WTC11 (cell line): ENCODE data around the gene EFNA5. TPM values are rescaled to one million over a fixed set of nuclear protein-coding genes. Genes with fewer than 3 reads are reported as not detected.
A peak's percentile ranks its signal among the peaks of the same experiment; 100 is the strongest.

Experiments used
- CDX4 ChIP-seq: fragments of 250-450 bp; sonication (Bioruptor Pico); IDR thresholded peaks from 2 replicates; pipeline ENCODE4 v1.9.0; 2021; ENCODE audit warnings: moderate library complexity, mild to moderate bottlenecking, inconsistent platforms, borderline replicate concordance
- E2F4 ChIP-seq: sonication (generic); formaldehyde crosslinking; IDR thresholded peaks from 2 replicates; pipeline ENCODE4 v1.8.1; 2022; ENCODE audit warnings: low read depth, mild to moderate bottlenecking, moderate library complexity, missing genetic modification reagents, borderline replicate concordance
- E2F5 ChIP-seq: sonication (generic); formaldehyde crosslinking; IDR thresholded peaks from 2 replicates; pipeline ENCODE4 v1.8.1; 2022; ENCODE audit warnings: mild to moderate bottlenecking, moderate library complexity, missing genetic modification reagents
- EMX1 ChIP-seq: fragments of 250-450 bp; sonication (Bioruptor Pico); IDR thresholded peaks from 2 replicates; pipeline ENCODE4 v1.8.0; 2021; ENCODE audit warnings: mild to moderate bottlenecking
- ETV6 ChIP-seq: sonication (generic); formaldehyde crosslinking; IDR thresholded peaks from 2 replicates; pipeline ENCODE4 v1.8.1; 2022; ENCODE audit warnings: mild to moderate bottlenecking, missing genetic modification reagents
- FOXJ3 ChIP-seq: sonication (generic); formaldehyde crosslinking; IDR thresholded peaks from 2 replicates; pipeline ENCODE4 v1.9.0; 2021; ENCODE audit warnings: missing genetic modification reagents, mild to moderate bottlenecking, borderline replicate concordance
- JAZF1 ChIP-seq: fragments of 250-450 bp; sonication (Bioruptor Pico); IDR thresholded peaks from 2 replicates; pipeline ENCODE4 v1.9.0; 2021; ENCODE audit warnings: moderate library complexity, mild to moderate bottlenecking, inconsistent platforms
- TEAD1 ChIP-seq: sonication (generic); formaldehyde crosslinking; IDR thresholded peaks from 2 replicates; pipeline ENCODE4 v1.8.0; 2022; ENCODE audit warnings: mild to moderate bottlenecking, missing genetic modification reagents
- TEAD4 ChIP-seq: sonication (generic); formaldehyde crosslinking; IDR thresholded peaks from 2 replicates; pipeline ENCODE4 v1.8.0; 2022; ENCODE audit warnings: mild to moderate bottlenecking, missing genetic modification reagents
- USF2 ChIP-seq: sonication (generic); formaldehyde crosslinking; IDR thresholded peaks from 2 replicates; pipeline ENCODE4 v1.8.1; 2023; ENCODE audit warnings: mild to moderate bottlenecking, missing genetic modification reagents, moderate library complexity
- ZBTB21 ChIP-seq: sonication (generic); formaldehyde crosslinking; IDR thresholded peaks from 2 replicates; pipeline ENCODE4 v1.8.1; 2023; ENCODE audit warnings: mild to moderate bottlenecking, missing genetic modification reagents, borderline replicate concordance
- ZBTB43 ChIP-seq: sonication (generic); formaldehyde crosslinking; IDR thresholded peaks from 2 replicates; pipeline ENCODE4 v1.8.1; 2023; ENCODE audit warnings: mild to moderate bottlenecking, missing genetic modification reagents
- ZNF263 ChIP-seq: sonication (generic); formaldehyde crosslinking; IDR thresholded peaks from 2 replicates; pipeline ENCODE4 v1.8.1; 2022; ENCODE audit warnings: low read depth, mild to moderate bottlenecking, moderate library complexity, missing genetic modification reagents
- ZNF512 ChIP-seq: sonication (generic); formaldehyde crosslinking; IDR thresholded peaks from 2 replicates; pipeline ENCODE4 v1.8.1; 2022; ENCODE audit warnings: missing genetic modification reagents, borderline replicate concordance
- total RNA-seq: library from RNA; stranded (reverse); gene quantifications from 3 replicates; pipeline ENCODE4 v1.2.3, GENCODE V29; 2021
- TF ChIP-seq, protein P1 (sequence below): sonication (generic); formaldehyde crosslinking; conservative IDR thresholded peaks from 2 replicates; pipeline ENCODE4 v1.8.1; 2023; ENCODE audit warnings: mild to moderate bottlenecking, low read depth, missing genetic modification reagents, moderate library complexity
- TF ChIP-seq, protein P2 (sequence below): sonication (generic); formaldehyde crosslinking; IDR thresholded peaks from 2 replicates; pipeline ENCODE4 v1.8.0; 2022; ENCODE audit warnings: mild to moderate bottlenecking, missing genetic modification reagents
- TF ChIP-seq, protein P3 (sequence below): sonication (generic); formaldehyde crosslinking; IDR thresholded peaks from 2 replicates; pipeline ENCODE4 v1.8.0; 2023; ENCODE audit warnings: mild to moderate bottlenecking, missing genetic modification reagents
- TF ChIP-seq, protein P4 (sequence below): sonication (generic); formaldehyde crosslinking; IDR thresholded peaks from 2 replicates; pipeline ENCODE4 v1.8.1; 2022; ENCODE audit warnings: low read depth, missing genetic modification reagents, borderline replicate concordance
- TF ChIP-seq, protein P5 (sequence below): fragments of 250-450 bp; sonication (Bioruptor Pico); IDR thresholded peaks from 2 replicates; pipeline ENCODE4 v1.9.0; 2021; ENCODE audit warnings: mild to moderate bottlenecking
- TF ChIP-seq, protein P6 (sequence below): sonication (generic); formaldehyde crosslinking; IDR thresholded peaks from 2 replicates; pipeline ENCODE4 v1.8.0; 2022; ENCODE audit warnings: mild to moderate bottlenecking, missing genetic modification reagents

Gene EFNA5
- total RNA-seq, 1 experiment from 2014 or later, result 17.4 TPM

GRCh38 chr5:107472620-107473064 is 198.1 kb downstream of the EFNA5 start (continued):
- TF ChIP-seq CDX4 (no peak), E2F4 (CRISPR knock-in tag) (no peak), ZNF512 (CRISPR knock-in tag) (no peak), E2F5 (CRISPR knock-in tag) (no peak), ZBTB21 (CRISPR knock-in tag) (no peak), ETV6 (CRISPR knock-in tag) (0 out of 2 replicates have a peak, but pooled peaks have one; percentile 28), ZBTB43 (CRISPR knock-in tag) (peak; percentile 76; the same call in 1 of the 2 replicates), JAZF1 (CRISPR knock-in tag) (no peak), TEAD4 (CRISPR knock-in tag) (no peak), FOXJ3 (CRISPR knock-in tag) (no peak), EMX1 (CRISPR knock-in tag) (no peak), ZNF263 (no peak), TEAD1 (CRISPR knock-in tag) (peak; percentile 66; the same call in 1 of the 2 replicates), USF2 (CRISPR knock-in tag) (0 out of 2 replicates have a peak, but pooled peaks have one; percentile 9)
- TF ChIP-seq, protein P1, sequence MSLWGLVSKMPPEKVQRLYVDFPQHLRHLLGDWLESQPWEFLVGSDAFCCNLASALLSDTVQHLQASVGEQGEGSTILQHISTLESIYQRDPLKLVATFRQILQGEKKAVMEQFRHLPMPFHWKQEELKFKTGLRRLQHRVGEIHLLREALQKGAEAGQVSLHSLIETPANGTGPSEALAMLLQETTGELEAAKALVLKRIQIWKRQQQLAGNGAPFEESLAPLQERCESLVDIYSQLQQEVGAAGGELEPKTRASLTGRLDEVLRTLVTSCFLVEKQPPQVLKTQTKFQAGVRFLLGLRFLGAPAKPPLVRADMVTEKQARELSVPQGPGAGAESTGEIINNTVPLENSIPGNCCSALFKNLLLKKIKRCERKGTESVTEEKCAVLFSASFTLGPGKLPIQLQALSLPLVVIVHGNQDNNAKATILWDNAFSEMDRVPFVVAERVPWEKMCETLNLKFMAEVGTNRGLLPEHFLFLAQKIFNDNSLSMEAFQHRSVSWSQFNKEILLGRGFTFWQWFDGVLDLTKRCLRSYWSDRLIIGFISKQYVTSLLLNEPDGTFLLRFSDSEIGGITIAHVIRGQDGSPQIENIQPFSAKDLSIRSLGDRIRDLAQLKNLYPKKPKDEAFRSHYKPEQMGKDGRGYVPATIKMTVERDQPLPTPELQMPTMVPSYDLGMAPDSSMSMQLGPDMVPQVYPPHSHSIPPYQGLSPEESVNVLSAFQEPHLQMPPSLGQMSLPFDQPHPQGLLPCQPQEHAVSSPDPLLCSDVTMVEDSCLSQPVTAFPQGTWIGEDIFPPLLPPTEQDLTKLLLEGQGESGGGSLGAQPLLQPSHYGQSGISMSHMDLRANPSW (CRISPR knock-in tag), result no peak
- TF ChIP-seq, protein P2, sequence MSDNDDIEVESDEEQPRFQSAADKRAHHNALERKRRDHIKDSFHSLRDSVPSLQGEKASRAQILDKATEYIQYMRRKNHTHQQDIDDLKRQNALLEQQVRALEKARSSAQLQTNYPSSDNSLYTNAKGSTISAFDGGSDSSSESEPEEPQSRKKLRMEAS (CRISPR knock-in tag), result no peak; the same call in 1 of the 2 replicates
- TF ChIP-seq, protein P3, sequence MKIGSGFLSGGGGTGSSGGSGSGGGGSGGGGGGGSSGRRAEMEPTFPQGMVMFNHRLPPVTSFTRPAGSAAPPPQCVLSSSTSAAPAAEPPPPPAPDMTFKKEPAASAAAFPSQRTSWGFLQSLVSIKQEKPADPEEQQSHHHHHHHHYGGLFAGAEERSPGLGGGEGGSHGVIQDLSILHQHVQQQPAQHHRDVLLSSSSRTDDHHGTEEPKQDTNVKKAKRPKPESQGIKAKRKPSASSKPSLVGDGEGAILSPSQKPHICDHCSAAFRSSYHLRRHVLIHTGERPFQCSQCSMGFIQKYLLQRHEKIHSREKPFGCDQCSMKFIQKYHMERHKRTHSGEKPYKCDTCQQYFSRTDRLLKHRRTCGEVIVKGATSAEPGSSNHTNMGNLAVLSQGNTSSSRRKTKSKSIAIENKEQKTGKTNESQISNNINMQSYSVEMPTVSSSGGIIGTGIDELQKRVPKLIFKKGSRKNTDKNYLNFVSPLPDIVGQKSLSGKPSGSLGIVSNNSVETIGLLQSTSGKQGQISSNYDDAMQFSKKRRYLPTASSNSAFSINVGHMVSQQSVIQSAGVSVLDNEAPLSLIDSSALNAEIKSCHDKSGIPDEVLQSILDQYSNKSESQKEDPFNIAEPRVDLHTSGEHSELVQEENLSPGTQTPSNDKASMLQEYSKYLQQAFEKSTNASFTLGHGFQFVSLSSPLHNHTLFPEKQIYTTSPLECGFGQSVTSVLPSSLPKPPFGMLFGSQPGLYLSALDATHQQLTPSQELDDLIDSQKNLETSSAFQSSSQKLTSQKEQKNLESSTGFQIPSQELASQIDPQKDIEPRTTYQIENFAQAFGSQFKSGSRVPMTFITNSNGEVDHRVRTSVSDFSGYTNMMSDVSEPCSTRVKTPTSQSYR (CRISPR knock-in tag), result no peak
- TF ChIP-seq, protein P4, sequence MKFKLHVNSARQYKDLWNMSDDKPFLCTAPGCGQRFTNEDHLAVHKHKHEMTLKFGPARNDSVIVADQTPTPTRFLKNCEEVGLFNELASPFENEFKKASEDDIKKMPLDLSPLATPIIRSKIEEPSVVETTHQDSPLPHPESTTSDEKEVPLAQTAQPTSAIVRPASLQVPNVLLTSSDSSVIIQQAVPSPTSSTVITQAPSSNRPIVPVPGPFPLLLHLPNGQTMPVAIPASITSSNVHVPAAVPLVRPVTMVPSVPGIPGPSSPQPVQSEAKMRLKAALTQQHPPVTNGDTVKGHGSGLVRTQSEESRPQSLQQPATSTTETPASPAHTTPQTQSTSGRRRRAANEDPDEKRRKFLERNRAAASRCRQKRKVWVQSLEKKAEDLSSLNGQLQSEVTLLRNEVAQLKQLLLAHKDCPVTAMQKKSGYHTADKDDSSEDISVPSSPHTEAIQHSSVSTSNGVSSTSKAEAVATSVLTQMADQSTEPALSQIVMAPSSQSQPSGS (CRISPR knock-in tag), result no peak
- TF ChIP-seq, protein P5, sequence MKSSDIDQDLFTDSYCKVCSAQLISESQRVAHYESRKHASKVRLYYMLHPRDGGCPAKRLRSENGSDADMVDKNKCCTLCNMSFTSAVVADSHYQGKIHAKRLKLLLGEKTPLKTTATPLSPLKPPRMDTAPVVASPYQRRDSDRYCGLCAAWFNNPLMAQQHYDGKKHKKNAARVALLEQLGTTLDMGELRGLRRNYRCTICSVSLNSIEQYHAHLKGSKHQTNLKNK, result no peak
- TF ChIP-seq, protein P6, sequence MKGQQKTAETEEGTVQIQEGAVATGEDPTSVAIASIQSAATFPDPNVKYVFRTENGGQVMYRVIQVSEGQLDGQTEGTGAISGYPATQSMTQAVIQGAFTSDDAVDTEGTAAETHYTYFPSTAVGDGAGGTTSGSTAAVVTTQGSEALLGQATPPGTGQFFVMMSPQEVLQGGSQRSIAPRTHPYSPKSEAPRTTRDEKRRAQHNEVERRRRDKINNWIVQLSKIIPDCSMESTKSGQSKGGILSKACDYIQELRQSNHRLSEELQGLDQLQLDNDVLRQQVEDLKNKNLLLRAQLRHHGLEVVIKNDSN, result no peak
